ENCODE measurements around the gene SLC8B1.

The SLC8B1 gene

GRCh38 chr12:113260127-113260526 is 74.8 kb downstream of the SLC8B1 start:
- no peak overlapping the region for H3K4me3 ChIP-seq (ENCODE audit: low read depth, low read length)
- H3K9me3 ChIP-seq (ENCODE audit: control insufficient read depth, insufficient read depth, low read depth, low read length): no peaks in the 10 kb centered on the region
- POLR2A ChIA-PET: no interaction called here
- TF ChIP-seq ZNF660 (tag by site-specific recombination; IDR thresholded peaks at IDR 0.05): no peak
- TF ChIP-seq ZNF146 (tag by site-specific recombination; IDR thresholded peaks at IDR 0.05): no peak
- TF ChIP-seq ZNF654 (tag by site-specific recombination; IDR thresholded peaks at IDR 0.05; ENCODE audit: low read depth): no peak
- TF ChIP-seq SALL2 (tag by site-specific recombination; IDR thresholded peaks at IDR 0.05; ENCODE audit: borderline replicate concordance): no peak
- TF ChIP-seq SCRT1 (tag by site-specific recombination; IDR thresholded peaks at IDR 0.05; ENCODE audit: borderline replicate concordance): no peak
- TF ChIP-seq ZBTB1 (tag by site-specific recombination; IDR thresholded peaks at IDR 0.05): no peak
- no peak for TF ChIP-seq ZNF311 (tag by site-specific recombination; IDR thresholded peaks at IDR 0.05; ENCODE audit: borderline replicate concordance)
- TF ChIP-seq TCF7L2 (IDR thresholded peaks at IDR 0.05; ENCODE audit: borderline replicate concordance, low read depth, low read length): no peak
- TF ChIP-seq ZBTB44 (tag by site-specific recombination; IDR thresholded peaks at IDR 0.05): no peak
- no peak for TF ChIP-seq ZNF10 (tag by site-specific recombination; IDR thresholded peaks at IDR 0.05)
- H3K4me1 ChIP-seq (ENCODE audit: control insufficient read depth, insufficient read depth, low read length): no peaks in the 10 kb centered on the region
- no peaks in the 10 kb centered on the region; a peak in 1 of 3 replicates for H3K36me3 ChIP-seq (ENCODE audit: control insufficient read depth in 2 of 2, insufficient read depth in 1 of 2, low read length in 2 of 2)
- CTCF ChIA-PET: interaction anchor here (0.6 kb wide), 1 partner anchor 32 kb away, joined by 3 read pairs; no protein-coding TSS in a partner anchor
- H3K27ac ChIP-seq (ENCODE audit: extremely low read depth, low read depth, low read length): no peak overlapping the region

- Histone ChIP-seq H3K27ac (ENCODE audit: extremely low read depth, low read depth, low read length) (no peak overlapping the region), H3K9me3 (ENCODE audit: control insufficient read depth, insufficient read depth, low read depth, low read length) (no peaks in the 10 kb centered on the region), H3K4me1 (ENCODE audit: control insufficient read depth, insufficient read depth, low read length) (no peaks in the 10 kb centered on the region), H3K36me3 (ENCODE audit: control insufficient read depth in 2 of 2, insufficient read depth in 1 of 2, low read length in 2 of 2) (peaks cover 0 to 3% of the 10 kb centered on the region in 2 experiments; a peak in 2 of 3 replicates), H3K4me3 (ENCODE audit: low read depth, low read length) (no peak overlapping the region)
- TF ChIP-seq KLF16 (tag by site-specific recombination; IDR thresholded peaks at IDR 0.05): no peak
- TF ChIP-seq ZNF791 (tag by site-specific recombination; IDR thresholded peaks at IDR 0.05): no peak
- TF ChIP-seq ZNF266 (tag by site-specific recombination; IDR thresholded peaks at IDR 0.05; ENCODE audit: low read depth): no peak
- TF ChIP-seq ZNF148 (tag by site-specific recombination; IDR thresholded peaks at IDR 0.05; ENCODE audit: borderline replicate concordance): no peak
- TF ChIP-seq SCRT1 (tag by site-specific recombination; IDR thresholded peaks at IDR 0.05; ENCODE audit: borderline replicate concordance): 0 out of 2 replicates have a peak, but pooled peaks have one; percentile 6
- peak; percentile 52; the same call in 1 of the 2 replicates for TF ChIP-seq SCRT2 (tag by site-specific recombination; IDR thresholded peaks at IDR 0.05)
- POLR2A ChIA-PET: no interaction called here
- CTCF ChIA-PET: interaction anchor here (0.6 kb wide), 2 partner anchors 60 to 1407 kb away, joined by 3 read pairs; no protein-coding TSS in a partner anchor
Observed at GRCh38 chr12:113257564-113257963, 77.3 kb downstream of the SLC8B1 start.

- Histone ChIP-seq H3K36me3 (ENCODE audit: control insufficient read depth in 2 of 2, insufficient read depth in 1 of 2, low read length in 2 of 2) (peaks cover 0 to 3% of the 10 kb centered on the region in 2 experiments; a peak in 1 of 3 replicates), H3K4me1 (ENCODE audit: control insufficient read depth, insufficient read depth, low read length) (no peaks in the 10 kb centered on the region), H3K27ac (ENCODE audit: extremely low read depth, low read depth, low read length) (no peak overlapping the region), H3K9me3 (ENCODE audit: control insufficient read depth, insufficient read depth, low read depth, low read length) (no peaks in the 10 kb centered on the region), H3K4me3 (ENCODE audit: low read depth, low read length) (no peak overlapping the region)
- no peak for TF ChIP-seq MEIS1 (CRISPR knock-in tag; IDR thresholded peaks at IDR 0.05; ENCODE audit: borderline replicate concordance)
- POLR2A ChIA-PET: no interaction called here
- CTCF ChIA-PET: no interaction called here
Observed at GRCh38 chr12:113254298-113254697, 80.6 kb downstream of the SLC8B1 start.

Measured in HEK293 (cell line).